Activated naive CD4-positive, alpha-beta T cell treated with anti-CD3 and anti-CD28 coated beads, Interleukin-2, amount 10 ng/mL, durations not matched to agents 5 hours and 36 hours (primary cell): ENCODE measurements around the gene TMEM94. TPM values are rescaled to one million over a fixed set of nuclear protein-coding genes. Genes with fewer than 3 reads are reported as not detected.

ENCODE experiments used
- microRNA-seq: library from miRNA; unstranded; fragments of <30 nt; microRNA quantifications from one replicate; pipeline ENCODE4 v1.2.0, GENCODE V29; 2022; ENCODE audit warnings: borderline microRNAs expressed, borderline replicate concordance
- total RNA-seq, 2 experiments: library from RNA; stranded (reverse); gene quantifications; one replicate each; pipeline ENCODE4 v1.2.3, GENCODE V29; 2021

TMEM94 gene
- 10 to 100 TPM; 79.4 to 87.2 TPM for total RNA-seq

GRCh38 chr17:75456417-75457046 is at the start of gene TMEM94:
Gene TMEM94 (plus strand): TSS chr17:75456635. CDS start chr17:75471906, 15,271 bp downstream.

GRCh38 chr17:75515496-75516254 is 59.2 kb downstream of the TMEM94 start, which contains the start of gene CASKIN2:
Gene CASKIN2 (minus strand): TSS chr17:75515537. CDS start chr17:75513804, 1,733 bp downstream.

GRCh38 chr17:75516255-75516618 is 59.8 kb downstream of the TMEM94 start, which contains the start of gene TSEN54:
Gene TSEN54 (plus strand): TSS chr17:75516528. CDS start chr17:75516561, 33 bp downstream.

GRCh38 chr17:75524970-75525805 is 68.8 kb downstream of the TMEM94 start, which contains the start of gene LLGL2:
Gene LLGL2 (plus strand): TSS chr17:75525697. CDS start chr17:75543427, 17,730 bp downstream.

Small RNA genes lying within 50 kb of the gene (microRNA-seq; reads per million reads assigned to microRNA genes)
- gene MIR6785 = not detected

Other genes starting within 250 kb of the TMEM94 start
- 10 to 100 TPM; 77.2 to 80.8 TPM for gene GGA3, start 195.0 kb upstream of the TMEM94 start, total RNA-seq
- gene MRPS7, start 194.8 kb upstream of the TMEM94 start, total RNA-seq = 10 to 100 TPM; 37.9 to 39.2 TPM
- gene MIF4GD, start 185.4 kb upstream of the TMEM94 start, total RNA-seq = 10 to 100 TPM; 44.5 to 49.0 TPM
- 10 to 100 TPM; 21.1 to 24.2 TPM for gene SLC25A19, start 167.2 kb upstream of the TMEM94 start, total RNA-seq
- 100 to 1,000 TPM; 109 to 128 TPM for gene GRB2, start 51.0 kb upstream of the TMEM94 start, total RNA-seq
- 1 to 10 TPM; 1.3 to 1.6 TPM for gene CASKIN2, start 58.9 kb downstream of the TMEM94 start, total RNA-seq
- 10 to 100 TPM; 45.7 to 46.0 TPM for gene TSEN54, start 59.9 kb downstream of the TMEM94 start, total RNA-seq
- gene LLGL2, start 69.1 kb downstream of the TMEM94 start, total RNA-seq = 10 to 100 TPM; 22.2 to 23.4 TPM
- 10 to 100 TPM; 31.0 to 32.0 TPM for gene MYO15B, start 131.2 kb downstream of the TMEM94 start, total RNA-seq
- gene SMIM5, start 176.8 kb downstream of the TMEM94 start, total RNA-seq = under 1 TPM in 1 of 2 experiments, not detected in 1; 0.15 TPM
- gene RECQL5, start 210.5 kb downstream of the TMEM94 start, total RNA-seq = 10 to 100 TPM; 37.6 to 43.7 TPM
- 10 to 100 TPM; 70.5 to 79.5 TPM for gene SAP30BP, start 210.7 kb downstream of the TMEM94 start, total RNA-seq